Measurements from ENCODE around the gene IQSEC1.

IQSEC1 gene

DNA sequence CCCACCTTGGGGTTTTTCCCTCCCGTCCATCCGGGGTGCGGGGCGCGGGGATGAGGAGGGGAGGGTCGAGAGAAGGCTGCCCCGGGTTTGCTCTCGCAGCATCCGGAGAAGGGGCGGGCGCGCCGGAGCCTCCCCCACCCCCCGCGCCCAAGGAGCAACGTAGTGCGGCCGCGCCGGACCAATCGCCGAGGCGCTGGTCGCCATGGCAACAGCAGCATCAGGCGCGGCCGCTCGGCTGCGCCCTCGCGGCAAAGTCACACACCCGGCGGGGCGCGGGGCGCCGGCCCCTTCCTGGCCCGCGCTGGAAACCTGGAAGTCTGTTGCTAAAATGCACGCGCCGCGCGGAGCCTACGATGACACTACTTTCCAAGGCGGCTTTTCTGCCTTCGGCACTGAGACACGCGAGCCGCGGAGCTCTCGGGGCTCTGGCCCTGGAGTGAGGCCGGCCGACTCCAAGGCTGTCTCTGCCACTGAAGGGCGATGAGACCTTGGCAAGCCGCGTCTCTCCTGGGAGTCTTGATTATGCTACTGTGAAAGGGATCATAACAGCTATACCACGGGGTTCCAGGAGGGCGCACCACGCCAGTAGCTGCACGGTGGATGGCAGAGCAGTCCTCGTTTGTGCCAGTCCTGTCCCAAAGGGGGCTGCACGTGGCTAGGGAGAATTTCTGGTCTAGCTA is at the start of gene IQSEC1:
TSS of gene IQSEC1 (minus strand) at position 104 of the 680 bp plus-strand sequence. CDS start 415 bp downstream, outside the sequence.
- no peak for DNase-seq (ENCODE audit: low read depth)

DNA sequence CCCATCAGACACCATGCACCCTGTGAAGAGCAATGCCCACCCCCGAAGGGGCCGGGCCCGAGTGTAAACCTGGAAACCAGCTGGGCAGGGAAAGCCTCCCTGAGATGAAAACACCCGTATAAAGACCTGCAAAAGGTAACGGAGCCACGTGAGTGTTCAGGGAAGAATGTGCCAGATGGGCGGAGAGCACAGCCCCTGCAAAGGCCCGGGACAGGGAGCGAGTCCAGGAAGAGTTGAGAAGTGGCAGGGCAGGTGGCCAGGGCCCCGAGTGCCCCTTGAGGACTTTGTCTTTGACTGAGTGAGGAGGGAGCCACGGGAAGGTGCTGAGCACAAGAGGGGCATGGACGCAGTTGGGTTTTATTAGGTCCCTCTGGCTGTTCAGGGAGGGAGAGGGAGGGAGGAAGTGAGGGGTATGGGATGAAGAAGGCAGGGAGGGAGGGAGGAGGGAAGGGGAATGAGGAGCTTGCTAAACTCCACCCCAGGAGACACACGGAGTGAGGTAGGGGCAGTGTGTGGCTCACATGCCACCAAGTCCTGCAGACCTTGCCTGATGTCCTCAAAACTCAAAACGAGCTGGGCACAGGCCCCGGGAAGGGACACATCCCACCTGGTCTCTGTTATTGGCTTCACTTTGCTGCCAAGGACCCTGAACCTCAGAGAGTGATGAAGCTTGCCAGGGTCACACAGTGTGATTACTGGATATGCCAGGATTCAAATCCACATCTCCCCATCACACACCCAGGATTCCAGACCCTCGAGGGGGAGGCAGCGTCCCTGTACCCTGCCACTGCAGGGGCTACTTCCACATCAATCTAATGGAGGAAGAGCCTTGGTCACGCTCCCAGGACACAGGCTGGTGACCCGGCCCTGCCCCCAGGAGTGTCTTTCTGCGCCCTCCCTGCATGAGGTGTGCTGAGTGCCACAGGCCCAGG is 49.1 kb upstream of the IQSEC1 start:
- DNase-seq (ENCODE audit: low read depth), result no peak

DNA sequence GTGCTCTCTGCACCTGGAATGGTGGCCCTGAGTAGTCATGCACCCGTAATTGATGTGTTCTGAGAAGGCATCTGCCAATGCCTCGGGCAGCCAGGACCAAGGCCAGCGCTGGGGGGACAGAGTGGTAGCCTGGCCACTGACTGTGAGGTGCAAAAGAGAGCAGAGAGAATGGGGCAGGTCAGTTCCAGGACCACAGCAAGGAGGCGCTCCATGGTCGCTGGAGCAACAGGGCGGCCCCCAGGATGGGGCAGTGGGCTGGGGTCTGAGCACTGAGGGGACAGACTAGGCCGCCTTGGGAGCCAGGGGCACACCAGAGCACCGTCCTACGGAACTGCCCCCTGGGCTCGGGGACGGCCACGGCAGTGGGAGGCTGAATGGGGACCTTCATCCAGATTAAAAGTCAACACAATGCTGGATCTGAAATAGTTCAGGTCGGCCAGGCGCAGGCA is 48.3 kb upstream of the IQSEC1 start:
- no peak for DNase-seq (ENCODE audit: low read depth)

DNA sequence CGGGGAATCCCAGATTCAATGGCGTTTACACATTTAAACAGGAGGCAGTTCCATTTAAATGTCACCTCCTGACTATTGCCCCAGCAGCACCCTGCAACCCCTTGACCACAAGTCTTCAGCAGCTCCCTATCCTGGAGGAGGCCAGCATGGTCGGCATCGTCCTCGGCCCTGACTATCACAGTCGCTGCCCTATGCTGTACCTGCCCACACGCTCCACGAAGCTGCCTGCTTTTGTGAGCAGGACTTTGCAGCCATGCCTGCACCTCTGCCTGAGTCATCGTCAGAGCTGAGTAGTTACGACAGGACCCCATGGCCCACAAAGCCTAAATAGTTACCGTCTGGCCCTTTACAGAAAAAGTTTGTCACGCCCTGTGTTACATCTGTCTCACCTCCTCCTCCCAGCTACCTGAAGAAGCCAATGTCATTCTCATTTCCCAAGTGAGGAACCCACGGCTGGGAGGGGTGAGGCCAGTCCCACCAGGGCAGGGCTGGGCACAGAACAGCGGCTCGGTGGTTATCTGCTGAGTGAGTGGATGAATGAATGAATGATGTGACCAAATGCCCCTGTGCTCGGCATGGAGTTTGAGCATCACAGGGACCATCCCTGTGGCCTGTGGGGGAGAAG is 47.8 kb upstream of the IQSEC1 start:
- DNase-seq (ENCODE audit: low read depth), result no peak

DNA sequence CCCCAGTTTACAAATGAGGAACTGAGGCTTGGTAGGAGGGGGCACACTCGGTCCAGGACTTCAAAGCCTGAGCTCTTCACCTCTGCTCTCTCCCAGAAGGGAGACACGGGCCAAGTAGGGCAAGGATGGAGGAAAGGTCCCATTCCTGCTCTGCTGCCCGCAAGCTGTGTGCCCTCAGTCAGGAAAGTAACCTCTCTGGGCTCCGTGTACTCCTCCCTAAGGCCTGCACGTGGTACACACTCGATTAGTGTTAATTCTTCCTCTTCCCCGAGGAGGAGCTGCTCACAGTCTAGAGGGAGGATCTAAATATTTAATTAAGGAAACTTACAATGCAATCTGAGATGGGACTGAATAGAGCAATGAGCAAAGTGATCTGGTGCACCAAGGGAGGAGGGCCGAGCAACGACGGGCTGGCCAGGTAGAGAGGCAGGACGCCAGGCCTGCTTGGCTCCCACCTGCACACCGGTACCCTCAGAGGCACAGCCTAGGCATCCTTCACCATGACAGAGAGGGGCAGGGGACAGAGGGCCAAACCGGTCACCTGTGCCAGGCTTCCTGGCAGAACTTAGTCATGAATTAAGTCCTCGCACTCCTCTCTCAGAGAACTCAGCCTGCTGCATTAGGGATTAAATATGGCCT is 47.2 kb upstream of the IQSEC1 start:
- DNase-seq (ENCODE audit: low read depth), result no peak

DNA sequence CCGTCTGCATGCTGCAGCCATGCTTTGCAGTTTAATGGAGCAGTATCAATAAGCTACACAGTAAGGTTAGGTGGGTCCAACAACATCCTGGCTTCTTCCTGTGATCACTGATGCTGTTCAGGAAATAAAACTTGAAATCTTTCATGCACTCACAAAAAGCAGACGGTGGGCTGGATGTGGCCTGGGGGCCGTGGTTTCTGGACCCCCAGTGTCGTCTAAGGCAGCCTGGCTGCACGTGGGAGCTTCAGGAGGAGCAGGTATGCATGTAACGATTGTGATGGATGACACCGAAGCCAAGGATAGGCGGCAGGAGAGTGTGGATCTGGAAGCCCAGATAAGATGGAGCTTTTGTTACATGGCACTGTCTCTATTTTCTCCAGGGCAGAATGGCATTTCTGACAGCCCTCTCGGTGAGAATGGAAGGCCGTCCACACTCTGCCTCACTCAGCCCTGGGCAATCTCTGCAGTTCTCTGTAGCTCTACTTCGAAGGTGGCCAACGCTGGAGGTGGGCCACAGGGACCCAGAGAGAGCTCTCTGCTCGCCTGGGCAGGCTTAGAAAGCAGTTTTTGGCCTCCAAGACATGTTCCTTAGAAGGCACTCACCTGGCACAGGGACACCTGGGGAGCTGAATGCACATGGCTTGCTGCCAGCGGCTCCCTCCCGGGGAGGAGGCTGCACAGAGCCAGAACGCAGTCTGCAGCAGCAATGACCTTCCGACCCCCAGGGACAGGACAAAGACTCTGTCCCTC is 46.4 kb upstream of the IQSEC1 start:
- DNase-seq (ENCODE audit: low read depth), result no peak

DNA sequence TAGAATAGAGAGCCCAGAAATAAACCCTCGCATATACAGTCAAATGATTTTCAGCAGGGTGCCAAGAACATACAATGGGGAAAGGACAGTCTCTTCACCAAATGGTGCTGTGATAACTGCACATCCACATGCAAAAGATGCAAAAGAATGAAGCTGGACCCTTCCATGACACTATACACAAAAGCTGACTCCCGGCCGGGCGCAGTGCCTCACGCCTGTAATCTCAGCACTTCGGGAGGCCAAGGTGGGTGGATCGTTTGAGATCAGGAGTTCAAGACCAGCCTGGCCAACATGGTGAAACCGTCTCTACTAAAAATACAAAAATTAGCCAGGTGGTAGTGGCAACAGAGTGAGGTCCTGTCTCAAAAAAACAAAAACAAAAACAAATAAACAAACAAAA is 43.2 kb upstream of the IQSEC1 start:
- DNase-seq (ENCODE audit: low read depth), result no peak

DNA sequence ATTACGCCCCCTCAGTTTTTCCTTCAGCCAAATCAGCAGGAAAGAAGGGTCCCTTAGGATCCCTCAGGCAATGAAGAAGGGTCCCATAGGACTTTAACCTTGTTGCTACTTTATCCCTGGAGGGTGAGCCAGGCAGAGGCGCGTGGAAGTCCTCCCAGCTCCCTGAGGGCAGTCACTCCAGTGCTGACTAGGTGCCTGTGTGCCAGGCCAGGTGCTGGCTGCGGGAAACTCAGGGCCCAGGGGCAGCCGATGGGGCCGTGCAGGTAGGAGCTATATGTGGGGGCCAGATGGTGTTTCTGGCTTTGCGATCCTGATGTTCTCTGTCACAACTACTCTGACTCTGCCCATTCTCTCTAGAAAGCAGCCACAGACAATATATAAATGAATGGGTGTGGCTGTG is 42.8 kb upstream of the IQSEC1 start:
- DNase-seq (ENCODE audit: low read depth), result no peak

DNA sequence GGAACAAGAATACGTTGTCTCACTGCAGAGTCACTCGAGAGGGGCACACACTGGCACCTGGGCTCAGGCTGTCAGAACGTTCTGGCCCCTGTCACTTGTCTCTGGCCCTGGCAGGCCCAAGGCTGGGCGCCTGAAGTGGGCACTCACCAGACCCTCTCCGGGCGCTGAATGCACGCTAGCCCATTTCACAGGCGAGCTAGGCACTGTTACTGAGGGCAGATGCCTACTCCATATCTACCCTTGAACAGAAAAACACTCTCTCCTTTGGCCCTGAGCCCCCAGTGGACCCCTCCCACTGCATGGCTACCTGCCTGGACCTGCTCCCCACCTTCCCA is 42.3 kb upstream of the IQSEC1 start:
- DNase-seq (ENCODE audit: low read depth), result no peak

DNA sequence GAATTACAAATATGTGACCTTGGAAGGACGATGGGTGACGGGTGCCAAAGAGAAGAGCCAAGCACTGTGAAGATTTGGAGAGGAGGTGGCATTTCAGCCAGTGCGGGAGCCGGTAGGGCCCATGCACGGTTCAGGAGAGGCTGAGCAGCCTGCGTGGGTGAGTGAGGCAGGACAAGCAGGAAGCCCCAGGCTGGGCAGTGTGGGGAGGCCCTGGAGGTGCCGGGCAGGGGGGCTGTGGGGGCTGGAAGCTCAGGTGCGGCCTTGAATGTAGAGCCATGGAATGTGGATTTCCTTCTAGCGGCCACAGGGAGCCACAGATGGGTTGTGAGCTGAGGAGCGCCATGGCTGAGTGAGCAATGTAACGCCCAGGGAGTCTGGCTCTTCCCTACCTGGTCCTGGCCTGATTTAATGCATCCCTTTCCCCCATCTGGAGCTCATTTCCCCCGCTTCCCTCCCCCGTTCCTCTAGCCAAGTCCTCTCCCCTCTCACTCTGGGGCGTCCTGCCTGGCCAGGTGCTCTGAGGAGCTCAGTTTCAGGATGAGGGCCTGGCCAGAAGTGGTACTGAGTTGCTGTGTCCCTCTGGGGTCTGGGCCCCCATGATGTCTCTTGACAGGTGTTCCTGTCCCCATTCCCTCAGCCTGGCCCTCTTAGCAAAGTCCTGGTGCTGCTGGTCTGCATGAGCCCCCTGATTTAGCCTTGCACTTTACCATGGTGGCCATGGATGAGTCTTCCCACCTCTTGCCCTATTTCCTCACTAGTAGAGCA is 41.8 kb upstream of the IQSEC1 start:
- DNase-seq (ENCODE audit: low read depth), result no peak

DNA sequence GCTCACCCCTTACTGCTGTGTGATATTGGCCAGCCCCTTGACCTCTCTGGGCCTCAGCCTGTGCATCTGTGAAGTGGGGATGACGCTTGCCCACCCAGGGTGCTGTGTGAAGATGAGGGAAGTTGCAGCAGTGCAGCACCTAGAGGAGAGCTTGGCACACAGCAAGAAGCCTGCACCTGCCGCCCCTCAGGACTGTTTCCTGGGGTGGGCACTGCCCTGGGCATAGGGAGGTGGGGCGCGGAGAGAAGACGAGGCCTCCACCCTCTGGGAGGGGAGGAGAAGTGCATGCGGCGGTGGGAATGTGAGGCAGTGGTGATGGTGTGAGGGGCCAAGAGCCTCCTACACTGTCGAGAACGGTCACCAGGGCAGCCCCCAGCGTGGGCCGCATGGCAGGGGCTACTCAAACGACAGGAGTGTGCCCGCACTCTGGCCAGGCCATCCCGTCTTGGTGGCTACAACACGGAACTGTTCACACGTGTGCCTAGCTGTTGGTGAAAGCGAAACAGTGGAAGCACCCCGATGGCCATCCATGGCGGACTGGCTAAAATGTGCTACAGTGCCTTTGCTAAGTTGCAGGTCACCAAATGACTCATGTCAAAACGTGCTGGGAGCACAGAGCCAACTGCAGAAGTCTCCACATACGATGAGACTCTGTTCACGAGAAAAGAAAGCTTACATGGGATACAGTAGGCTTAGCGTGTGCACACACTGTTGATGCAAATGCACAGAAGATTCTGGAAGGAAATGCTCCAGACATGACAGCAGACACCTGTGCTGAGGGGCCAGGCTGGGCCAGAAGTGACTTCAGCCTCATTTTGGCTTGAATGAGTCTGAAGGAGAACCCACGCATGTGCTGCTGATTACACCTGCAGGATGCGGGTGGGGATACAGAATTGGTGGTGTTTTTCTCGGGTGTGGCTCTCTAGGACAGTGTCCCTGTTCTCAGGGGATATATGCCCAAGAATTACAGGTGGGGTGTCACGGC is 40.4 kb upstream of the IQSEC1 start:
- DNase-seq (ENCODE audit: low read depth), result no peak

DNA sequence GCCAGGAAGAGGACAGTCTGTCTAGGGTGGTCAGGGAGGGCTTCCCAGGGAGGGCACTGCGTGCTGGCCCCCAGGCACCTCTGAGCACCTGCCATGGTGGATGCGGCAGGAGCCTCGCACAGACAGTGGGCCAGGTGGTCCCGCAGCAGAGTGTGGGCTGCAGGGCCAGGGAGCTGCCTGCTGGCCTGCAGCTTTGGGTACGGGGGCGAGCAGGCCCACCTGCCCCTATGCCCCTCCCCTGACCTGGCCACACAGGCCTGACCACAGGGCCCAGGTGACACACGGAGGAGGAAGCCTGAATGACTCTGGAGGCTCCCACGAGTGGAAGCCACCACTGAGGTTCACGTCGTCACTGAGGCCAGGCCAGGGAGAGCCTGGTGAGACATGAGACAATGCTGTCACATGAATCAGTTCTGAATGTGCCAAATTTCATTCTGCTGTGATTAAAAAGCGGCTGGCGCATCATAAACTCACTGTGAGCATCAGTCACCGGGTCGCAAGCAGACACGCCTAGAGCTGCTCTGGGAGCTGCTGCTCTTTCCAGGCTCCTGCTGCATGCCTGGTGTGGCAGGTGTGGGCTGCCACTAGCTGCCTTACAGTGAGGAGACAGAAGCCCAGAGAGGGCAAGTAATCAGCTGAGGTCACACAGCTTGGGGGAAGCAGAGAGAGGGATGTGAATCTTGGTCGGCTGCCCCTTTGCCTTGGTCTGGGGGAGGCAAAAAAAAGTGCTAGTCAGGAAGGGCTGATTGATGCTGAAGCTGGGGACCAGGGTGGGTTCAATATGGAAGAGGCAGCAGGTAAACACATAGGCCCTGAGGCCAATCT is 39.5 kb upstream of the IQSEC1 start:
- no peak for DNase-seq (ENCODE audit: low read depth)

DNA sequence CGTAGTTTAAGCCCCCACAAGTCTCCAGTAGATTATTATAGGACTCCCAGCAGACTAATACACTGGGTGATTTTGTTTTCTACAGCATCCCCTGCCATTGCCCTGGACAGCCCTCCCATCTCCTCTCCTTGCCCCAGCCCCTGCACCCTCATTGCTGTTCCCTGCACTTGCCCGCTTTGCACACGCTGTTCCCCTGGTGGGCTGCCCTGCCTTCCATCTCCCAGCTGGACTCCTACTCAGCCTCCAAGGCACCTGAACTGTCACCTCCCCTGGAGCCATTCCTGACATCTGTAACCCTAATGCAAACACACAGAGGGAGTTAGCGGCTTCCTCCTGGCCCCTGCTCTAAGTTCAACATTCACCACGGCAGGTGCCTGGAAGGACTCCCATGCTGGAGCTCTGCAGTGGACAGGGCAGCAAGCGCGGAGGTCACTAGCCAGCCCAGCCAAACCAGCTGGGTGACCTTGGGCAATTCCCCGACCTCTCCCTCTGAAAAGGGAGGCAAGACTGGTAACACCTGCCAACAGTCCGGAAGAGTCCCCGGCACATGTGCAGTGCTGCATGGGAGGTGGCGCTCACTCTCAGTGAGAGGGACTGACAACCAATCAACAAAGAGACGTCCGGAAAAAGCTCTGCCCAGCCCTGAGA is 38.8 kb upstream of the IQSEC1 start:
- DNase-seq (ENCODE audit: low read depth), result no peak

DNA sequence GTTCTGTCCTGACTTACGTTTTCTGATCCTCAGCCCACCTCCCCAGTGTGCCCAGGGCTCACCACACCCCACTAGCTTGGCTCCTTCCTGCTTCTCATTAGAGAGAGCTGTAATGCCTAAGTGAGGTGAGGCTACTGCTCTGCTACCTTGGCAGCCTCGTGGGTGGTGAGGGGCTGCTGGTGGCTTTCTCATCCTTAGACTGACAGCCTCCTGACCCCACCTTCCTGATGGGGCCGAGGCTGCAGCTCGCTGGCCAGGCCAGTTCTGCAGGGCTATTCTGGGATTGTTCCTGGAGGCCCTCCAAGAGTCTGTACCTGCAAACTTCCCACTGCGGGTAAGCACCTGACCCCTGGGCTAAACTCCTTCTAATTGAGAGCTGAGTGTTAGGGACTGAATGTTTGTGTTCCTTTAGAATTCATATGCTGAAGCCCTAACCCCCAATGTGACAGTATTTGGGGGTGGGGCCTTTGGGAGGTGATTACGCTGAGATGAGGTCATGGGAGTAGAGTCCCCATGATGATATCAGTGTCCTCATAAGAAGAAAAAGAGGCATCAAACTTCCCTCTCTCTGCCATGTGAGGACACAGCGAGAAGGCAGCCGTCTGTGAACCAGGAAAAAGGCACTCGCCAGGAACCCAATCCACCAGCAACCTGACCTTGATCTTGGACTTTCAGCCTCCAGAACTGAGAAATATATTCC is 38.1 kb upstream of the IQSEC1 start:
- DNase-seq (ENCODE audit: low read depth), result no peak

DNA sequence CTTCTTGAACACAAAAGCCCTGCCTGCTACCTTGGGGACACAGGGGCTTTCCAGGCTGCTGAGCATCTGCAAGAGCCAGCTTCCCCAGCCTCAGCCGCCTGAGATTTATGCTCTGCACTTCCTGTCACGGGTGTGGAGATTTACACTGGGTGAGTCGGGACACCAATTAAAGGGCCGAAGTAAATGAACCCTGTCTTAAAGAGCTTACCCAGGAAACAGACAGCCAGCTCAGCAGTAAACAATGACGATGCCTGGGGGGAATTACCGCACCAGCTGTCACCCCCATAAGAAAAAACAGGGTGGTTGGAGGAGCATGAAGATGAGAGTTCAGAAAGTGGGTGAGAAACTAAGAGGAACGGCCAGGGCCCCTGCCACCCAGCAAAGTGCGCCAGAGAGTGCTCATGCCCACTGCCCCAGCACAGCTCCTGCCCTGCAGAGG is 37.5 kb upstream of the IQSEC1 start:
- DNase-seq (ENCODE audit: low read depth), result peak; percentile 26

DNA sequence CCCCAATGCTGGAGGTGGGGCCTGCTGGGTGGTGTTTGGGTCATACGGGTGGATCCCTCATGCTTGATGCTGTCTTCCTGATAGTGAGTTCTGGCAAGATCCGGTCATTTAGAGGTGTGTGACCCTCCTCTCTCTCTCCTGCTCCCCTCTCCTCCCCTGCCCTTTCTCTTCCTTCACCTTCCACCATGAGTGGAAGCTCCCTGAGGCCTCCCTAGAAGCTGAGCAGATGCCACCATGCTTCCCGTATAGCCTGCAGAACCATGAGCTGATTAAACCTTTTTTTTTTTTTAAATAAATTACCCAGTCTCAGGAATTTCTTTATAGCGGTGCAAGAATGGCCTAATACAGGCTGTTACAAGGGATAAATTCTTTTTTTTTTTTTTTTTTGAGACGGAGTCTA is 36.3 kb upstream of the IQSEC1 start:
- no peak for DNase-seq (ENCODE audit: low read depth)

DNA sequence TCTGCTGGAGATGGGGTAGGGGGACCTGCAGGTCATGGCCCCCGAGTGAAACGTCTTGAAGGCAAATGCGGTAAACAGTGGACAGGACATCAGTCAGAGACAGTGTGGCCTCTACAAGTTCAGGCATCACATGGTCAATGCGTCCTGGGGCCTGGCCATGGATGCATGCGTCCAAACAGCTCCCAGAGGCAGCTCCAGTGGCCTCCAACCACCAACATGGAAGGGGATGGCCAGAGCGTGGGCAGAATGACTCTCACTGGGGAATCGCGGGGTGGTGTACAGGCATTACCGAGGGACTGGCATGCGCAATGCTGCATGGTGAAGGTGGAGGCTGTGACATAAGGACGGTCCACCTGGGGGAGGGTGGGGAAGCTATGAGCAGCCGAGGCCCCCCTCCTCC is 35.6 kb upstream of the IQSEC1 start:
- no peak for DNase-seq (ENCODE audit: low read depth)

DNA sequence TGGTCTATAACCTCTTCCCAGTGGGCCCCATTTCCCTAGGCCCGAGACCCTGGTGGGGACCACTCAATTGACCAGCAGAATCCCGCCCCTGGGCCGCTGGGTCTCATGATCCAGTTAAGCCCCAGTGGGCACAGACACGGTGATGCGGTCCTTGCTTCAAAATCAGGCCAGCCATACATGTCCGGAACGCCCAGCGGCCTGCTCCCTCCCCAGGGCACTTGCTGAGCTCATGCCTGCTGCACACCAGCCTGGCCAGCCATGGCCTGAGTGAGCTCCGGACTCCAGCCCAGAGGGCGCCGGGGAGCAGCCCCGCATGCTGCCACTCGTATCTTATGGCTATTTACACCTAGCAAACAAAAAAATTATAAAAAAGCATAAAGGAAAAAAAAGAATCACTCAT is 34.4 kb upstream of the IQSEC1 start:
- no peak for DNase-seq (ENCODE audit: low read depth)
